Spleen (tissue), 7 donors: Measurements from ENCODE around the gene CLCN3.

ENCODE experiments used
- POLR2A ChIP-seq, 3 donors: fragments of 450-650 bp; IDR thresholded peaks; one replicate each; pipeline ENCODE4 v1.5.1; 2017; ENCODE audit warnings: antibody characterized with exemption in 3 of 3, mild to moderate bottlenecking in 1 of 3
- TF ChIP-seq, protein P1 (sequence below), 11 experiments: fragments of 200-600 bp in 7 of 11; fragments of 450-650 bp in 4 of 11; sonication (generic) in 4 of 11; IDR thresholded peaks in 8 of 11; conservative IDR thresholded peaks in 3 of 11; 1 replicate in 7 of 11; 2 replicates in 4 of 11; pipeline versions ENCODE4 v1.4.0 to v1.8.0; 2016 to 2021; ENCODE audit warnings: antibody characterized with exemption in 11 of 11, inconsistent platforms in 4 of 11, mild to moderate bottlenecking in 1 of 11
- donor health status: DM: no; HTN: no; CAD: no; lungs with moderate emphysema.
- donor health status: DM: no; HTN: no; CAD: no.
- donor health status: DM: no; HTN: no; CAD: no.

DNA sequence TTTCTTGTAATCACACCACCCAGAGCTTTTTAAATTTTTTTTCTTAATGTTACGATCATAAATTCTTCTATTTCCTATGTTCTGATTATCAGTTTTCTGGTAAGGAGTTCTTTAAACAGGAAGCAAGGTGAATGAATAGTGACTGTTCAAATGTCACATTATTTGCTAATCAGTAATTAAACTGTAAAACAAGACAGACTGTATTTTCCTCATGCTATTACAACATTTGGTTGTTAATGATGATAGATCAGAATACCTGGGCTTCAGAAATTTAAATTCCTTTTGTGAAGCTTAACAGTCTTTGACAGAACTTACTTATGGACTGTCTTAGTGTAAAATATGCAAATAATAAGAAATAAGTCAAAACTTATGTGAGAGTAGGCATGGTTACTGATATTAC, 41.4 kb downstream of the CLCN3 start:
- TF ChIP-seq POLR2A (IDR thresholded peaks at IDR 0.05) = no peak
- TF ChIP-seq, protein P1, sequence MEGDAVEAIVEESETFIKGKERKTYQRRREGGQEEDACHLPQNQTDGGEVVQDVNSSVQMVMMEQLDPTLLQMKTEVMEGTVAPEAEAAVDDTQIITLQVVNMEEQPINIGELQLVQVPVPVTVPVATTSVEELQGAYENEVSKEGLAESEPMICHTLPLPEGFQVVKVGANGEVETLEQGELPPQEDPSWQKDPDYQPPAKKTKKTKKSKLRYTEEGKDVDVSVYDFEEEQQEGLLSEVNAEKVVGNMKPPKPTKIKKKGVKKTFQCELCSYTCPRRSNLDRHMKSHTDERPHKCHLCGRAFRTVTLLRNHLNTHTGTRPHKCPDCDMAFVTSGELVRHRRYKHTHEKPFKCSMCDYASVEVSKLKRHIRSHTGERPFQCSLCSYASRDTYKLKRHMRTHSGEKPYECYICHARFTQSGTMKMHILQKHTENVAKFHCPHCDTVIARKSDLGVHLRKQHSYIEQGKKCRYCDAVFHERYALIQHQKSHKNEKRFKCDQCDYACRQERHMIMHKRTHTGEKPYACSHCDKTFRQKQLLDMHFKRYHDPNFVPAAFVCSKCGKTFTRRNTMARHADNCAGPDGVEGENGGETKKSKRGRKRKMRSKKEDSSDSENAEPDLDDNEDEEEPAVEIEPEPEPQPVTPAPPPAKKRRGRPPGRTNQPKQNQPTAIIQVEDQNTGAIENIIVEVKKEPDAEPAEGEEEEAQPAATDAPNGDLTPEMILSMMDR (IDR thresholded peaks at IDR 0.05 in 8 of 11, conservative IDR thresholded peaks at IDR 0.05 in 3 of 11) = no peak
